Lower leg skin (tissue), 3 donors: Measurements from ENCODE around the gene FAM227A.

ENCODE experiments used
- POLR2A ChIP-seq, 2 donors: fragments of 450-650 bp; IDR thresholded peaks; one replicate each; pipeline ENCODE4 v1.6.1; 2016 to 2017; ENCODE audit warnings: antibody characterized with exemption in 2 of 2, mild to moderate bottlenecking in 1 of 2, moderate library complexity in 1 of 2
- TF ChIP-seq, protein P1 (sequence below), 3 donors: fragments of 450-650 bp; IDR thresholded peaks; one replicate each; pipeline ENCODE4 v1.5.1; 2016; ENCODE audit warnings: antibody characterized with exemption in 3 of 3, mild to moderate bottlenecking in 3 of 3, moderate library complexity in 2 of 3

DNA sequence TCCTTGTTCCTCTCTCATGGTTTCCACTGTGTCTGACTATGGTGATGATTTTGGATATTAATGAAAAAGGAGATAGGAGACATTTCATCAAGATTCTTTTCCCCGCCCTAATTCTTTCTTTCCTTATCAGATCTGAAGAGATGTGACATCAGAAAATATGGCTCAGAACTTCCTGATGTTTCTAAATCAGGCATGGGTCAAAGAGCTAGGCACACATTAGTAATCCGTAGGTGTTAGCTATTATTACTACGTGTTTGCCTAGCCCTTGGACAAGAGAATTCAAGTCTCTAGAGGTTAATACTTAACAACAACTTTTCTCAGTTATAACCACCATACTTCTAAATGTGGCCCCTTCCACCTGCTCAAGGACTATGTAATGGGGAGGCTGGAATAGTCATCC is 38.7 kb upstream of the FAM227A start:
- TF ChIP-seq, protein P1, sequence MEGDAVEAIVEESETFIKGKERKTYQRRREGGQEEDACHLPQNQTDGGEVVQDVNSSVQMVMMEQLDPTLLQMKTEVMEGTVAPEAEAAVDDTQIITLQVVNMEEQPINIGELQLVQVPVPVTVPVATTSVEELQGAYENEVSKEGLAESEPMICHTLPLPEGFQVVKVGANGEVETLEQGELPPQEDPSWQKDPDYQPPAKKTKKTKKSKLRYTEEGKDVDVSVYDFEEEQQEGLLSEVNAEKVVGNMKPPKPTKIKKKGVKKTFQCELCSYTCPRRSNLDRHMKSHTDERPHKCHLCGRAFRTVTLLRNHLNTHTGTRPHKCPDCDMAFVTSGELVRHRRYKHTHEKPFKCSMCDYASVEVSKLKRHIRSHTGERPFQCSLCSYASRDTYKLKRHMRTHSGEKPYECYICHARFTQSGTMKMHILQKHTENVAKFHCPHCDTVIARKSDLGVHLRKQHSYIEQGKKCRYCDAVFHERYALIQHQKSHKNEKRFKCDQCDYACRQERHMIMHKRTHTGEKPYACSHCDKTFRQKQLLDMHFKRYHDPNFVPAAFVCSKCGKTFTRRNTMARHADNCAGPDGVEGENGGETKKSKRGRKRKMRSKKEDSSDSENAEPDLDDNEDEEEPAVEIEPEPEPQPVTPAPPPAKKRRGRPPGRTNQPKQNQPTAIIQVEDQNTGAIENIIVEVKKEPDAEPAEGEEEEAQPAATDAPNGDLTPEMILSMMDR (IDR thresholded peaks at IDR 0.05) = no peak
- no peak for TF ChIP-seq POLR2A (IDR thresholded peaks at IDR 0.05)
